ENCODE measurements around the gene AGER.

Gene AGER

GRCh38 chr6:32167761-32168262, 16.2 kb downstream of the AGER start:
- no peak for DNase-seq

GRCh38 chr6:32167154-32167760, 16.8 kb downstream of the AGER start:
- no peak for DNase-seq

- DNase-seq, result no peak
Observed at GRCh38 chr6:32166411-32167061, 17.5 kb downstream of the AGER start.

- no peak for DNase-seq
Observed at GRCh38 chr6:32164295-32164694, 19.8 kb downstream of the AGER start, which contains the start of gene EGFL8. Gene EGFL8, plus strand, starts transcription at chr6:32164595. Its CDS starts 1,571 bp downstream, at chr6:32166166.

GRCh38 chr6:32163559-32164258, 20.3 kb downstream of the AGER start:
- DNase-seq, result no peak

GRCh38 chr6:32158052-32158451, 26.0 kb downstream of the AGER start:
- no peak for DNase-seq

GRCh38 chr6:32156891-32157290, 27.2 kb downstream of the AGER start:
- DNase-seq, result no peak

GRCh38 chr6:32154514-32155161, 29.4 kb downstream of the AGER start:
- peak; percentile 3 for DNase-seq

GRCh38 chr6:32153564-32154513, 30.2 kb downstream of the AGER start, which contains the start of gene PPT2:
Gene PPT2, plus strand, starts transcription at chr6:32154141. Its CDS starts 454 bp downstream, at chr6:32154595.
- peak; percentile 20 for DNase-seq

- DNase-seq, result no peak
Observed at GRCh38 chr6:32152769-32153563, 31.1 kb downstream of the AGER start.

- no peak for DNase-seq
Observed at GRCh38 chr6:32151863-32152768, 31.9 kb downstream of the AGER start, which contains the start of gene PRRT1. Gene PRRT1, minus strand, starts transcription at chr6:32151939. Its CDS starts 112 bp downstream, at chr6:32151827.

- no peak for DNase-seq
Observed at GRCh38 chr6:32151181-32151862, 32.7 kb downstream of the AGER start.

GRCh38 chr6:32149932-32150870, 33.9 kb downstream of the AGER start:
- DNase-seq, result no peak

- DNase-seq, result no peak
Observed at GRCh38 chr6:32149092-32149755, 34.8 kb downstream of the AGER start.

- DNase-seq, result no peak
Observed at GRCh38 chr6:32148289-32149091, 35.6 kb downstream of the AGER start.

- DNase-seq, result no peak
Observed at GRCh38 chr6:32147401-32148132, 36.5 kb downstream of the AGER start.
